Neural progenitor cell (in vitro differentiated cells): ENCODE measurements around the gene PLIN4. TPM values are rescaled to one million over a fixed set of nuclear protein-coding genes. Genes with fewer than 3 reads are reported as not detected.

Source experiments
- DNase-seq: peaks from one replicate; pipeline ENCODE4 v3.0.0-alpha.2; 2016; ENCODE audit warnings: low spot score
- H2AFZ ChIP-seq: fragments of 200-600 bp; sonication (generic); replicated peaks from 2 replicates; pipeline ENCODE4 v1.6.1; 2016; ENCODE audit warnings: antibody characterized with exemption
- H3F3A ChIP-seq: fragments of 200-600 bp; sonication (generic); 2 replicates; pipeline ENCODE4 v1.6.1; 2016; ENCODE audit warnings: antibody characterized with exemption, low read depth
- H3K27ac ChIP-seq: fragments of 200-600 bp; sonication (generic); 2 replicates; pipeline ENCODE4 v1.5.1; 2016; ENCODE audit warnings: mild to moderate bottlenecking
- H3K27me3 ChIP-seq: fragments of 200-600 bp; sonication (generic); 2 replicates; pipeline ENCODE4 v1.6.1; 2016; ENCODE audit warnings: mild to moderate bottlenecking, moderate library complexity
- H3K36me3 ChIP-seq: fragments of 200-600 bp; sonication (generic); 2 replicates; pipeline ENCODE4 v1.5.1; 2016
- H3K4me1 ChIP-seq: fragments of 200-600 bp; sonication (generic); 2 replicates; pipeline ENCODE4 v1.6.1; 2016; ENCODE audit warnings: mixed run types
- H3K4me2 ChIP-seq: fragments of 200-600 bp; sonication (generic); 2 replicates; pipeline ENCODE4 v1.6.1; 2016
- H3K4me3 ChIP-seq: fragments of 200-600 bp; sonication (generic); 2 replicates; pipeline ENCODE4 v1.5.1; 2016
- H3K79me2 ChIP-seq: fragments of 200-600 bp; sonication (generic); 2 replicates; pipeline ENCODE4 v1.6.1; 2016; ENCODE audit warnings: low read depth
- H3K9ac ChIP-seq: fragments of 200-600 bp; sonication (generic); 2 replicates; pipeline ENCODE4 v1.6.1; 2016
- H3K9me3 ChIP-seq: fragments of 200-600 bp; sonication (generic); 2 replicates; pipeline ENCODE4 v1.5.1; 2016; ENCODE audit warnings: low read depth
- H4K20me1 ChIP-seq: fragments of 200-600 bp; sonication (generic); 2 replicates; pipeline ENCODE4 v1.6.1; 2016; ENCODE audit warnings: low read depth
- H3K27ac Mint-ChIP-seq: 3 replicates; pipeline ENCODE4 v1.8.0; 2021; ENCODE audit warnings: mixed read lengths
- H3K27me3 Mint-ChIP-seq: 2 replicates; pipeline ENCODE4 v1.8.0; 2022; ENCODE audit warnings: low read depth, mild to moderate bottlenecking, inconsistent platforms, moderate library complexity, mixed read lengths; ENCODE audit not compliant: insufficient read depth
- H3K36me3 Mint-ChIP-seq: 3 replicates; pipeline ENCODE4 v1.8.0; 2021; ENCODE audit warnings: mixed read lengths
- H3K4me1 Mint-ChIP-seq: 3 replicates; pipeline ENCODE4 v1.8.0; 2021; ENCODE audit warnings: mixed read lengths
- H3K4me3 Mint-ChIP-seq: 3 replicates; pipeline ENCODE4 v1.8.0; 2021; ENCODE audit warnings: mild to moderate bottlenecking, moderate library complexity, mixed read lengths
- H3K9me3 Mint-ChIP-seq: 3 replicates; pipeline ENCODE4 v1.8.0; 2020; ENCODE audit warnings: mixed read lengths
- CTCF ChIP-seq: fragments of 200-600 bp; sonication (generic); IDR thresholded peaks from 2 replicates; pipeline ENCODE4 v1.5.1; 2017; ENCODE audit warnings: antibody characterized with exemption, mild to moderate bottlenecking
- EZH2 ChIP-seq: fragments of 200-600 bp; sonication (generic); IDR thresholded peaks from 2 replicates; pipeline ENCODE4 v1.6.1; 2017; ENCODE audit warnings: antibody characterized with exemption, mild to moderate bottlenecking, moderate library complexity
- EZH2phosphoT487 ChIP-seq: fragments of 200-600 bp; sonication (generic); IDR thresholded peaks from 2 replicates; pipeline ENCODE4 v1.6.1; 2017; ENCODE audit warnings: antibody characterized with exemption
- total RNA-seq: library from RNA; depleted of rRNA; stranded (reverse); fragments of >200 nt; gene quantifications from 2 replicates; pipeline ENCODE4 v1.2.3, GENCODE V29; 2015; ENCODE audit warnings: low replicate concordance

Gene PLIN4
- total RNA-seq, 1 donor from 2014 or later = not detected

GRCh38 chr19:4494691-4495064, 23.6 kb downstream of the PLIN4 start:
- H3K9ac ChIP-seq = no peak overlapping the region
- H3K9me3 ChIP-seq = no peaks in the 10 kb centered on the region
- no peaks in the 10 kb centered on the region for H3K9me3 Mint-ChIP-seq
- H3K4me3 ChIP-seq = no peak overlapping the region
- no peak for DNase-seq
- H3K4me2 ChIP-seq = no peak overlapping the region
- H3K79me2 ChIP-seq = no peaks in the 10 kb centered on the region
- no peak overlapping the region for H3K4me3 Mint-ChIP-seq
- no peaks in the 10 kb centered on the region for H3K36me3 ChIP-seq
- H3K4me1 Mint-ChIP-seq = no peaks in the 10 kb centered on the region
- peaks cover 3% of the 10 kb centered on the region for H3K27me3 Mint-ChIP-seq
- H3F3A ChIP-seq = peaks cover 4% of the 10 kb centered on the region
- H3K27ac ChIP-seq = no peak overlapping the region
- H3K27ac Mint-ChIP-seq = peak overlapping the region; percentile 14
- TF ChIP-seq EZH2 (no peak), EZH2phosphoT487 (no peak), CTCF (no peak)
- H4K20me1 ChIP-seq = peaks cover 3% of the 10 kb centered on the region
- H2AFZ ChIP-seq = no peak overlapping the region
- H3K27me3 ChIP-seq = no peaks in the 10 kb centered on the region
- H3K36me3 Mint-ChIP-seq = peaks cover 10% of the 10 kb centered on the region
- no peaks in the 10 kb centered on the region for H3K4me1 ChIP-seq

- Mint-ChIP-seq H3K27me3 (peaks cover 3% of the 10 kb centered on the region), H3K4me1 (no peaks in the 10 kb centered on the region), H3K4me3 (no peak overlapping the region), H3K27ac (no peak overlapping the region), H3K9me3 (no peaks in the 10 kb centered on the region), H3K36me3 (peaks cover 11% of the 10 kb centered on the region)
- DNase-seq = no peak
- no peak overlapping the region for H2AFZ ChIP-seq
- no peak overlapping the region for H3K4me2 ChIP-seq
- H3K79me2 ChIP-seq = no peaks in the 10 kb centered on the region
- H3K4me1 ChIP-seq = no peaks in the 10 kb centered on the region
- H3K27me3 ChIP-seq = no peaks in the 10 kb centered on the region
- H3K9me3 ChIP-seq = no peaks in the 10 kb centered on the region
- no peak for TF ChIP-seq EZH2phosphoT487
- no peak for TF ChIP-seq CTCF
- no peak for TF ChIP-seq EZH2
- no peaks in the 10 kb centered on the region for H3K36me3 ChIP-seq
- peaks cover 4% of the 10 kb centered on the region for H3F3A ChIP-seq
- H4K20me1 ChIP-seq = peaks cover 3% of the 10 kb centered on the region
- no peak overlapping the region for H3K4me3 ChIP-seq
- H3K9ac ChIP-seq = no peak overlapping the region
- H3K27ac ChIP-seq = no peak overlapping the region
Measured at GRCh38 chr19:4493929-4494690, 24.2 kb downstream of the PLIN4 start.

- Histone ChIP-seq H3K4me1 (no peaks in the 10 kb centered on the region), H3K36me3 (no peaks in the 10 kb centered on the region)
- no peaks in the 10 kb centered on the region for H3K4me1 Mint-ChIP-seq
Measured at GRCh38 chr19:4493104-4493928, 25.0 kb downstream of the PLIN4 start.

More at GRCh38 chr19:4493104-4493928, 25.0 kb downstream of the PLIN4 start:
- Histone ChIP-seq H3K27me3 (no peaks in the 10 kb centered on the region), H3K4me2 (no peak overlapping the region), H3K9me3 (no peaks in the 10 kb centered on the region), H3K9ac (no peak overlapping the region), H3K27ac (no peak overlapping the region), H3K79me2 (no peaks in the 10 kb centered on the region), H3F3A (peaks cover 4% of the 10 kb centered on the region), H2AFZ (no peak overlapping the region), H4K20me1 (peaks cover 3% of the 10 kb centered on the region), H3K4me3 (no peak overlapping the region)
- Mint-ChIP-seq H3K27ac (no peak overlapping the region), H3K4me3 (no peak overlapping the region), H3K9me3 (no peaks in the 10 kb centered on the region), H3K27me3 (peaks cover 3% of the 10 kb centered on the region), H3K36me3 (peaks cover 11% of the 10 kb centered on the region)
- DNase-seq = no peak
- TF ChIP-seq EZH2 = no peak
- TF ChIP-seq CTCF = no peak
- TF ChIP-seq EZH2phosphoT487 = no peak
